ENCODE results near the gene AGAP5.

DNA sequence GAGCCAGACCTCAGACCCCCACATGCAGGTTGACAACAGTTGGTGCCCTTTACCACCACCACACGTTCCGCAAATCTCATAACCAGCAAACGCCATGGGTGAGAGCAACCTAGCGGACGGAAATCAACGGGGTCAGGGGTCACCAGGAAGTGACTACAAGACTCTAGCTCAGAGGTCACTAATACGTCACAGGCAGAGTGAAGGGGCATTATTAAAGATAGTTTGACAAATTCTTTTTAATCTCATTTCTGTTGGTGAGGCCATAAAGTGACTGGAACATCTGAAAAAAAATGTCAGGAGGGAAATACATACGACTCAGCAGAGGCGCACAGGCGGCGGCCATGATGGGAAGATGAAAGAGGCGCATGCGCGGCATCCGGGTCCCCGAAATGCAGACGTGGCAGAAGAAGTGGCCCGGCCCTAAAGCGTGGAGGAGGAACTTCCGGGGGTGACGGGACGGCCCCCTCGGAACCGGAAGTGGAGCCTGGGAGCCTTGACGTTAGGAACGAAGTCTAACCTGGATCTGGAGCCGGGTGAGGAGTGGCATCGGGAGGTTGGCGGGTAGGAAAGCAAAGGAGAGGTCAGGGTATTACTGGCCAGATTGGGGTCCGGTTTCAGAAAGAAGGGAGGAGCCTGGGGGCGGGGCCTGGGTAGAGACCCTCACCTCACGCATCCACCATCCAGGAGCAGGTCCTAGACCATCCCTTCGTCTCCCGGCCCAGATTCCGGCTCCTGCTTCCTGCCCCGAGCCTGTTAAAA is 46.2 kb upstream of the AGAP5 start, which contains the start of gene SEC24C:
- peak; percentile 94 for TF ChIP-seq POLR2AphosphoS5 (IDR thresholded peaks at IDR 0.05; ENCODE audit: low read depth, low read length)
- TF ChIP-seq ZNF766 (CRISPR knock-in tag; IDR thresholded peaks at IDR 0.05; ENCODE audit: borderline replicate concordance) = no peak
- TF ChIP-seq, protein P1, sequence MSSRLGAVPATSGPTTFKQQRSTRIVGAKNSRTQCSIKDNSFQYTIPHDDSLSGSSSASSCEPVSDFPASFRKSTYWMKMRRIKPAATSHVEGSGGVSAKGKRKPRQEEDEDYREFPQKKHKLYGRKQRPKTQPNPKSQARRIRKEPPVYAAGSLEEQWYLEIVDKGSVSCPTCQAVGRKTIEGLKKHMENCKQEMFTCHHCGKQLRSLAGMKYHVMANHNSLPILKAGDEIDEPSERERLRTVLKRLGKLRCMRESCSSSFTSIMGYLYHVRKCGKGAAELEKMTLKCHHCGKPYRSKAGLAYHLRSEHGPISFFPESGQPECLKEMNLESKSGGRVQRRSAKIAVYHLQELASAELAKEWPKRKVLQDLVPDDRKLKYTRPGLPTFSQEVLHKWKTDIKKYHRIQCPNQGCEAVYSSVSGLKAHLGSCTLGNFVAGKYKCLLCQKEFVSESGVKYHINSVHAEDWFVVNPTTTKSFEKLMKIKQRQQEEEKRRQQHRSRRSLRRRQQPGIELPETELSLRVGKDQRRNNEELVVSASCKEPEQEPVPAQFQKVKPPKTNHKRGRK (CRISPR knock-in tag; IDR thresholded peaks at IDR 0.05) = no peak
- TF ChIP-seq, protein P2, sequence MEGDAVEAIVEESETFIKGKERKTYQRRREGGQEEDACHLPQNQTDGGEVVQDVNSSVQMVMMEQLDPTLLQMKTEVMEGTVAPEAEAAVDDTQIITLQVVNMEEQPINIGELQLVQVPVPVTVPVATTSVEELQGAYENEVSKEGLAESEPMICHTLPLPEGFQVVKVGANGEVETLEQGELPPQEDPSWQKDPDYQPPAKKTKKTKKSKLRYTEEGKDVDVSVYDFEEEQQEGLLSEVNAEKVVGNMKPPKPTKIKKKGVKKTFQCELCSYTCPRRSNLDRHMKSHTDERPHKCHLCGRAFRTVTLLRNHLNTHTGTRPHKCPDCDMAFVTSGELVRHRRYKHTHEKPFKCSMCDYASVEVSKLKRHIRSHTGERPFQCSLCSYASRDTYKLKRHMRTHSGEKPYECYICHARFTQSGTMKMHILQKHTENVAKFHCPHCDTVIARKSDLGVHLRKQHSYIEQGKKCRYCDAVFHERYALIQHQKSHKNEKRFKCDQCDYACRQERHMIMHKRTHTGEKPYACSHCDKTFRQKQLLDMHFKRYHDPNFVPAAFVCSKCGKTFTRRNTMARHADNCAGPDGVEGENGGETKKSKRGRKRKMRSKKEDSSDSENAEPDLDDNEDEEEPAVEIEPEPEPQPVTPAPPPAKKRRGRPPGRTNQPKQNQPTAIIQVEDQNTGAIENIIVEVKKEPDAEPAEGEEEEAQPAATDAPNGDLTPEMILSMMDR (CRISPR knock-in tag; IDR thresholded peaks at IDR 0.05) = no peak
- TF ChIP-seq MYC (CRISPR knock-in tag; IDR thresholded peaks at IDR 0.05; ENCODE audit: borderline replicate concordance) = peak; percentile 81; the same call in 1 of the 2 replicates
- no peak for TF ChIP-seq ZNF234 (CRISPR knock-in tag; conservative IDR thresholded peaks at IDR 0.05)
- TF ChIP-seq MXI1 (IDR thresholded peaks at IDR 0.05; ENCODE audit: borderline replicate concordance, low read depth, low read length) = peak; percentile 21; the same call in 1 of the 3 replicates
- TF ChIP-seq FIP1L1 (IDR thresholded peaks at IDR 0.05; ENCODE audit: borderline replicate concordance, insufficient read depth, low read depth, low read length) = peak; percentile 66; the same call in 1 of the 2 replicates
- TF ChIP-seq, protein P3, sequence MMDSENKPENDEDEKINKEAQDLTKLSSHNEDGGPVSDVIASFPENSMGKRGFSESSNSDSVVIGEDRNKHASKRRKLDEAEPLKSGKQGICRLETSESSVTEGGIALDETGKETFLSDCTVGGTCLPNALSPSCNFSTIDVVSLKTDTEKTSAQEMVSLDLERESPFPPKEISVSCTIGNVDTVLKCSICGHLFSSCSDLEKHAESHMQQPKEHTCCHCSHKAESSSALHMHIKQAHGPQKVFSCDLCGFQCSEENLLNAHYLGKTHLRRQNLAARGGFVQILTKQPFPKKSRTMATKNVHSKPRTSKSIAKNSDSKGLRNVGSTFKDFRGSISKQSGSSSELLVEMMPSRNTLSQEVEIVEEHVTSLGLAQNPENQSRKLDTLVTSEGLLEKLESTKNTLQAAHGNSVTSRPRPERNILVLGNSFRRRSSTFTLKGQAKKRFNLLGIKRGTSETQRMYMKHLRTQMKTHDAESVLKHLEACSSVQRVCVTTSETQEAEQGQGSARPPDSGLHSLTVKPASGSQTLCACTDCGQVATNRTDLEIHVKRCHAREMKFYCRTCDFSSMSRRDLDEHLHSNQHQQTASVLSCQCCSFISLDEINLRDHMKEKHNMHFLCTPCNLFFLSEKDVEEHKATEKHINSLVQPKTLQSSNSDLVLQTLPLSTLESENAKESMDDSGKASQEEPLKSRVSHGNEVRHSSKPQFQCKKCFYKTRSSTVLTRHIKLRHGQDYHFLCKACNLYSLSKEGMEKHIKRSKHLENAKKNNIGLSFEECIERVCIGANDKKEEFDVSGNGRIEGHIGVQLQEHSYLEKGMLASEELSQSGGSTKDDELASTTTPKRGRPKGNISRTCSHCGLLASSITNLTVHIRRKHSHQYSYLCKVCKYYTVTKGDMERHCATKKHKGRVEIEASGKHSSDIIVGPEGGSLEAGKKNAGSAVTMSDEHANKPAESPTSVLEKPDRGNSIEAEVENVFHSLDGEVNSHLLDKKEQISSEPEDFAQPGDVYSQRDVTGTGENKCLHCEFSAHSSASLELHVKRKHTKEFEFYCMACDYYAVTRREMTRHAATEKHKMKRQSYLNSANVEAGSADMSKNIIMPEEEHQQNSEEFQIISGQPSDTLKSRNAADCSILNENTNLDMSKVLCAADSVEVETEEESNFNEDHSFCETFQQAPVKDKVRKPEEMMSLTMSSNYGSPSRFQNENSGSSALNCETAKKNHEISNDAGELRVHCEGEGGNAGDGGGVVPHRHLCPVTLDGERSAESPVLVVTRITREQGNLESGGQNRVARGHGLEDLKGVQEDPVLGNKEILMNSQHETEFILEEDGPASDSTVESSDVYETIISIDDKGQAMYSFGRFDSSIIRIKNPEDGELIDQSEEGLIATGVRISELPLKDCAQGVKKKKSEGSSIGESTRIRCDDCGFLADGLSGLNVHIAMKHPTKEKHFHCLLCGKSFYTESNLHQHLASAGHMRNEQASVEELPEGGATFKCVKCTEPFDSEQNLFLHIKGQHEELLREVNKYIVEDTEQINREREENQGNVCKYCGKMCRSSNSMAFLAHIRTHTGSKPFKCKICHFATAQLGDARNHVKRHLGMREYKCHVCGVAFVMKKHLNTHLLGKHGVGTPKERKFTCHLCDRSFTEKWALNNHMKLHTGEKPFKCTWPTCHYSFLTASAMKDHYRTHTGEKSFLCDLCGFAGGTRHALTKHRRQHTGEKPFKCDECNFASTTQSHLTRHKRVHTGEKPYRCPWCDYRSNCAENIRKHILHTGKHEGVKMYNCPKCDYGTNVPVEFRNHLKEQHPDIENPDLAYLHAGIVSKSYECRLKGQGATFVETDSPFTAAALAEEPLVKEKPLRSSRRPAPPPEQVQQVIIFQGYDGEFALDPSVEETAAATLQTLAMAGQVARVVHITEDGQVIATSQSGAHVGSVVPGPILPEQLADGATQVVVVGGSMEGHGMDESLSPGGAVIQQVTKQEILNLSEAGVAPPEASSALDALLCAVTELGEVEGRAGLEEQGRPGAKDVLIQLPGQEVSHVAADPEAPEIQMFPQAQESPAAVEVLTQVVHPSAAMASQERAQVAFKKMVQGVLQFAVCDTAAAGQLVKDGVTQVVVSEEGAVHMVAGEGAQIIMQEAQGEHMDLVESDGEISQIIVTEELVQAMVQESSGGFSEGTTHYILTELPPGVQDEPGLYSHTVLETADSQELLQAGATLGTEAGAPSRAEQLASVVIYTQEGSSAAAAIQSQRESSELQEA (CRISPR knock-in tag; IDR thresholded peaks at IDR 0.05; ENCODE audit: not compliant biosample characterization) = no peak
- no peak for TF ChIP-seq ZNF550 (CRISPR knock-in tag; IDR thresholded peaks at IDR 0.05; ENCODE audit: borderline replicate concordance)
- peak; percentile 100 for TF ChIP-seq DMAP1 (CRISPR knock-in tag; IDR thresholded peaks at IDR 0.05)
- TF ChIP-seq ATM (IDR thresholded peaks at IDR 0.05; ENCODE audit: borderline replicate concordance) = no peak
- peak; percentile 73 to 91 for TF ChIP-seq POLR2A (IDR thresholded peaks at IDR 0.05; ENCODE audit: insufficient read depth in 1 of 2, low read depth in 2 of 2, low read length in 2 of 2)
- TF ChIP-seq ELF4 (CRISPR knock-in tag; IDR thresholded peaks at IDR 0.05; ENCODE audit: borderline replicate concordance) = peak; percentile 63; the same call in 1 of the 2 replicates

Data from HepG2 (cell line).